Panc1 (cell line): ENCODE data around the gene TNRC6B.

ENCODE experiments used
- POLR2AphosphoS5 ChIP-seq: IDR thresholded peaks from 2 replicates; pipeline ENCODE4 v1.6.1; 2012; ENCODE audit warnings: mild to moderate bottlenecking, low read depth, low read length, moderate library complexity
- REST ChIP-seq, 2 experiments: IDR thresholded peaks; 2 replicates each; pipeline ENCODE4 v1.6.1; 2011 to 2012; ENCODE audit warnings: low read depth in 2 of 2, control low read depth in 1 of 2, low read length in 1 of 2, mild to moderate bottlenecking in 1 of 2, moderate library complexity in 1 of 2; ENCODE audit not compliant: insufficient read depth in 1 of 2
- SIN3A ChIP-seq: IDR thresholded peaks from 2 replicates; pipeline ENCODE4 v1.6.1; 2012; ENCODE audit warnings: low read depth, mild to moderate bottlenecking, low read length, moderate library complexity, borderline replicate concordance; ENCODE audit not compliant: insufficient read depth
- TCF7L2 ChIP-seq: IDR thresholded peaks from 2 replicates; pipeline ENCODE4 v1.6.1; 2011; ENCODE audit warnings: mild to moderate bottlenecking, low read depth, low read length, inconsistent platforms
- TF ChIP-seq, protein P1 (sequence below): fragments of 450-650 bp; IDR thresholded peaks from 2 replicates; pipeline ENCODE4 v1.5.1; 2017; ENCODE audit warnings: mild to moderate bottlenecking

GRCh38 chr22:40231618-40232313, 54.0 kb downstream of the TNRC6B start:
- TF ChIP-seq, protein P1, sequence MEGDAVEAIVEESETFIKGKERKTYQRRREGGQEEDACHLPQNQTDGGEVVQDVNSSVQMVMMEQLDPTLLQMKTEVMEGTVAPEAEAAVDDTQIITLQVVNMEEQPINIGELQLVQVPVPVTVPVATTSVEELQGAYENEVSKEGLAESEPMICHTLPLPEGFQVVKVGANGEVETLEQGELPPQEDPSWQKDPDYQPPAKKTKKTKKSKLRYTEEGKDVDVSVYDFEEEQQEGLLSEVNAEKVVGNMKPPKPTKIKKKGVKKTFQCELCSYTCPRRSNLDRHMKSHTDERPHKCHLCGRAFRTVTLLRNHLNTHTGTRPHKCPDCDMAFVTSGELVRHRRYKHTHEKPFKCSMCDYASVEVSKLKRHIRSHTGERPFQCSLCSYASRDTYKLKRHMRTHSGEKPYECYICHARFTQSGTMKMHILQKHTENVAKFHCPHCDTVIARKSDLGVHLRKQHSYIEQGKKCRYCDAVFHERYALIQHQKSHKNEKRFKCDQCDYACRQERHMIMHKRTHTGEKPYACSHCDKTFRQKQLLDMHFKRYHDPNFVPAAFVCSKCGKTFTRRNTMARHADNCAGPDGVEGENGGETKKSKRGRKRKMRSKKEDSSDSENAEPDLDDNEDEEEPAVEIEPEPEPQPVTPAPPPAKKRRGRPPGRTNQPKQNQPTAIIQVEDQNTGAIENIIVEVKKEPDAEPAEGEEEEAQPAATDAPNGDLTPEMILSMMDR, result no peak
- TF ChIP-seq POLR2AphosphoS5, result no peak
- TF ChIP-seq REST (IDR thresholded peaks at IDR 0.05; ENCODE audit: insufficient read depth in 1 of 2, low read depth in 2 of 2, low read length in 1 of 2), result no peak
- TF ChIP-seq SIN3A, result no peak
- TF ChIP-seq TCF7L2, result no peak
